A549 (cell line): ENCODE measurements around the gene ZRANB3.

Experiments
- JUN ChIP-seq, 2 experiments: fragments of >200 bp; sonication (Bioruptor Twin); formaldehyde crosslinking; IDR thresholded peaks; 2 replicates in 1 of 2; 3 replicates in 1 of 2; pipeline ENCODE4 v1.6.1; 2016 to 2017
- RAD21 ChIP-seq, 2 experiments: fragments of >200 bp in 1 of 2; sonication (Bioruptor Twin) in 1 of 2; formaldehyde crosslinking in 1 of 2; IDR thresholded peaks in 1 of 2; conservative IDR thresholded peaks in 1 of 2; 2 replicates in 1 of 2; 3 replicates in 1 of 2; pipeline ENCODE4 v1.6.1; 2012 to 2018; ENCODE audit warnings: inconsistent platforms in 1 of 2
- RARB ChIP-seq: fragments of 250-450 bp; sonication (Bioruptor Pico); IDR thresholded peaks from 2 replicates; pipeline ENCODE4 v1.8.0; 2021; ENCODE audit warnings: mild to moderate bottlenecking, moderate library complexity
- TF ChIP-seq, protein P1 (sequence below): fragments of >200 bp; sonication (Bioruptor Twin); formaldehyde crosslinking; IDR thresholded peaks from 3 replicates; pipeline ENCODE4 v1.5.1; 2016
- TF ChIP-seq, protein P2 (sequence below): fragments of 250-450 bp; sonication (Bioruptor Pico); IDR thresholded peaks from 2 replicates; pipeline ENCODE4 v1.5.0; 2020; ENCODE audit warnings: low read depth, mild to moderate bottlenecking, moderate library complexity

DNA sequence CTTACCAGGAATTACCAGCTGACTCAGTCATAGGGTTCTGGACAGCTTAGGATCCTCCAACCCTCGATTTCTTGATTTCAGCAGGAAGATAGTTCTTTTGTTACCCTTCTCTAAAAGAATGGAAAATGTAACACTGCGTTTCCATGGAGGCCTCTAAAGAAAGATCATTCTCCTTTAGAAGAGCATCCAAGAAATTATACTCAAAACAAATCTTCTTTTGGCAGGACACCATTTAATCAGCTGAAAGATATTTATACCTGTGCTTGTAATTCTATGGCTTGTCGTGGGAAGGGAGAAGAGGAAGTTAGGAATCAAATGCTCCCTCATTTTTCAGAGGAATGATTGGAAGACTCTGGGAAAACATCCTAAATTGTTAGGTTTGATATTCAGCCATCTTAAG, 348.4 kb downstream of the ZRANB3 start:
- TF ChIP-seq, protein P1, sequence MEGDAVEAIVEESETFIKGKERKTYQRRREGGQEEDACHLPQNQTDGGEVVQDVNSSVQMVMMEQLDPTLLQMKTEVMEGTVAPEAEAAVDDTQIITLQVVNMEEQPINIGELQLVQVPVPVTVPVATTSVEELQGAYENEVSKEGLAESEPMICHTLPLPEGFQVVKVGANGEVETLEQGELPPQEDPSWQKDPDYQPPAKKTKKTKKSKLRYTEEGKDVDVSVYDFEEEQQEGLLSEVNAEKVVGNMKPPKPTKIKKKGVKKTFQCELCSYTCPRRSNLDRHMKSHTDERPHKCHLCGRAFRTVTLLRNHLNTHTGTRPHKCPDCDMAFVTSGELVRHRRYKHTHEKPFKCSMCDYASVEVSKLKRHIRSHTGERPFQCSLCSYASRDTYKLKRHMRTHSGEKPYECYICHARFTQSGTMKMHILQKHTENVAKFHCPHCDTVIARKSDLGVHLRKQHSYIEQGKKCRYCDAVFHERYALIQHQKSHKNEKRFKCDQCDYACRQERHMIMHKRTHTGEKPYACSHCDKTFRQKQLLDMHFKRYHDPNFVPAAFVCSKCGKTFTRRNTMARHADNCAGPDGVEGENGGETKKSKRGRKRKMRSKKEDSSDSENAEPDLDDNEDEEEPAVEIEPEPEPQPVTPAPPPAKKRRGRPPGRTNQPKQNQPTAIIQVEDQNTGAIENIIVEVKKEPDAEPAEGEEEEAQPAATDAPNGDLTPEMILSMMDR = no peak
- TF ChIP-seq, protein P2, sequence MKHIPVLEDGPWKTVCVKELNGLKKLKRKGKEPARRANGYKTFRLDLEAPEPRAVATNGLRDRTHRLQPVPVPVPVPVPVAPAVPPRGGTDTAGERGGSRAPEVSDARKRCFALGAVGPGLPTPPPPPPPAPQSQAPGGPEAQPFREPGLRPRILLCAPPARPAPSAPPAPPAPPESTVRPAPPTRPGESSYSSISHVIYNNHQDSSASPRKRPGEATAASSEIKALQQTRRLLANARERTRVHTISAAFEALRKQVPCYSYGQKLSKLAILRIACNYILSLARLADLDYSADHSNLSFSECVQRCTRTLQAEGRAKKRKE = no peak
- no peak for TF ChIP-seq JUN (IDR thresholded peaks at IDR 0.05)
- TF ChIP-seq RAD21 (conservative IDR thresholded peaks at IDR 0.05 in 1 of 2, IDR thresholded peaks at IDR 0.05 in 1 of 2) = no peak
- no peak for TF ChIP-seq RARB (CRISPR knock-in tag)
